NCI-H2107 (cell line): Measurements from ENCODE around the gene MEIOC.
"Not testable (repeated sequence)": the region's sequence is repeated elsewhere in the genome, so short reads cannot be mapped to it uniquely, and the experiment has no call there.

ENCODE experiments used
- DNase-seq: peaks from one replicate; lab custom pipeline; 2025; lab: John Stamatoyannopoulos, UW

MEIOC gene

GRCh38 chr17:44647736-44648135 is 8.5 kb upstream of the MEIOC start:
- no peak for DNase-seq

- no peak for DNase-seq
These were observed 7.3 kb upstream of the MEIOC start for GRCh38 chr17:44648963-44649362.

GRCh38 chr17:44651228-44651627 is 5.0 kb upstream of the MEIOC start:
- no peak for DNase-seq

- no peak for DNase-seq
These were observed 3.5 kb upstream of the MEIOC start for GRCh38 chr17:44652727-44653126.

GRCh38 chr17:44653384-44653783 is 2.9 kb upstream of the MEIOC start:
- no peak for DNase-seq

GRCh38 chr17:44653954-44654353 is 2.3 kb upstream of the MEIOC start:
- DNase-seq: no peak

GRCh38 chr17:44661835-44662234 is 5.6 kb downstream of the MEIOC start:
- DNase-seq: no peak

- no peak for DNase-seq
These were observed 6.8 kb downstream of the MEIOC start for GRCh38 chr17:44663095-44663494.

- no peak for DNase-seq
These were observed 8.6 kb downstream of the MEIOC start for GRCh38 chr17:44664867-44665266.

GRCh38 chr17:44666006-44666405 is 9.7 kb downstream of the MEIOC start:
- DNase-seq: no peak

- DNase-seq: no peak
These were observed 16.3 kb downstream of the MEIOC start for GRCh38 chr17:44672479-44673093.

- DNase-seq: no peak
These were observed 17.6 kb downstream of the MEIOC start for GRCh38 chr17:44673893-44674292.

GRCh38 chr17:44677136-44677535 is 20.9 kb downstream of the MEIOC start:
- no peak for DNase-seq

GRCh38 chr17:44683303-44683702 is 27.0 kb downstream of the MEIOC start:
- DNase-seq: not testable (repeated sequence)

- no peak for DNase-seq
These were observed 31.5 kb downstream of the MEIOC start for GRCh38 chr17:44687756-44688155.

GRCh38 chr17:44688200-44688599 is 31.9 kb downstream of the MEIOC start:
- no peak for DNase-seq

- DNase-seq: no peak
These were observed 32.6 kb downstream of the MEIOC start for GRCh38 chr17:44688675-44689476.

GRCh38 chr17:44689477-44690217 is 33.4 kb downstream of the MEIOC start, which contains the start of gene CCDC43:
Gene CCDC43, minus strand, starts transcription at chr17:44689776. Its CDS starts 23 bp downstream, at chr17:44689753.
- DNase-seq: peak; percentile 73

- not testable (repeated sequence) for DNase-seq
These were observed 34.6 kb downstream of the MEIOC start for GRCh38 chr17:44690746-44691306.

GRCh38 chr17:44693609-44694008 is 37.3 kb downstream of the MEIOC start:
- no peak for DNase-seq

GRCh38 chr17:44700288-44700687 is 44.0 kb downstream of the MEIOC start:
- DNase-seq: not testable (repeated sequence)

GRCh38 chr17:44707755-44708400 is 51.6 kb downstream of the MEIOC start:
- no peak for DNase-seq
